HG02571 (cell line): Measurements from ENCODE around the gene TBC1D7.

Experiments
- ATAC-seq: cut with Tn5 transposase; IDR thresholded peaks from one replicate; pipeline ENCODE4 v1.9.1; 2021; ENCODE audit warnings: mild to moderate bottlenecking, moderate library complexity; ENCODE audit not compliant: unreplicated experiment

Gene TBC1D7

GRCh38 chr6:13357551-13358075, 29.3 kb upstream of the TBC1D7 start:
- ATAC-seq: no peak

DNA sequence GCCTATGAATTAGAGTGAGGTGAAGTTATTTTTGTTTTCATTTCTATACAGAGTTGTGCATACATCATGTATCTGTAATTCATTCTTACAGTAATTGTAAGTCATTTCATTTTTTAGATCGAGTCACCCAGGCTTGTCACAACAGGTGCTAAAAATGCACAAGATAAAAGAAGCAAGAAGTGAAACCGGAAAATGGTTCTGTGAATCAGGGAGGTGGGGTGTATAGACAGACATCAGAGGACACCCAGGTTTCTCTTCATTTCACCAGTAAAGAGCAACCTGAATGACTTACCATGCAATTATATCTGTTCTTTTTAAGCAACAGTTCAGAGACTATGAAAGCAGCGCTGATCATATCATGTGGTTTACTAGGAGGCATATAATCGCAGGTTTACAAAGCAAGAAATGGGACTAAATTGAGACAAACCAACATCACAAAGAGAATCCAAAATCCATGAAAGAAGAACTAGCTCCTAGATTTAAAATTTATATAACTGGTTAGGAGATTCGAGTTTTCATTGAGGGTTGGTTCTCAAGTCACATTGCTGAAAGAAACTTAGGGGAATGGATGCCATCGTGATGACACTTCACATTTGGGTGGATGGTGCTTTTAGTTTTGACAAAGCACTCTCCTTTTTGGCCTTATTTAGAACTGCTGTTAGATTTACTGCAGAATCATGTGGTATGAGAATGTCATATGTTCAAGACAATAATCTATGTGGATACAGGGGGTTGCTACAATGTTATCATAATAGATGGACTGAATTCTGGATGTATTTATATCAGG, 27.9 kb upstream of the TBC1D7 start:
- ATAC-seq: peak; percentile 90

DNA sequence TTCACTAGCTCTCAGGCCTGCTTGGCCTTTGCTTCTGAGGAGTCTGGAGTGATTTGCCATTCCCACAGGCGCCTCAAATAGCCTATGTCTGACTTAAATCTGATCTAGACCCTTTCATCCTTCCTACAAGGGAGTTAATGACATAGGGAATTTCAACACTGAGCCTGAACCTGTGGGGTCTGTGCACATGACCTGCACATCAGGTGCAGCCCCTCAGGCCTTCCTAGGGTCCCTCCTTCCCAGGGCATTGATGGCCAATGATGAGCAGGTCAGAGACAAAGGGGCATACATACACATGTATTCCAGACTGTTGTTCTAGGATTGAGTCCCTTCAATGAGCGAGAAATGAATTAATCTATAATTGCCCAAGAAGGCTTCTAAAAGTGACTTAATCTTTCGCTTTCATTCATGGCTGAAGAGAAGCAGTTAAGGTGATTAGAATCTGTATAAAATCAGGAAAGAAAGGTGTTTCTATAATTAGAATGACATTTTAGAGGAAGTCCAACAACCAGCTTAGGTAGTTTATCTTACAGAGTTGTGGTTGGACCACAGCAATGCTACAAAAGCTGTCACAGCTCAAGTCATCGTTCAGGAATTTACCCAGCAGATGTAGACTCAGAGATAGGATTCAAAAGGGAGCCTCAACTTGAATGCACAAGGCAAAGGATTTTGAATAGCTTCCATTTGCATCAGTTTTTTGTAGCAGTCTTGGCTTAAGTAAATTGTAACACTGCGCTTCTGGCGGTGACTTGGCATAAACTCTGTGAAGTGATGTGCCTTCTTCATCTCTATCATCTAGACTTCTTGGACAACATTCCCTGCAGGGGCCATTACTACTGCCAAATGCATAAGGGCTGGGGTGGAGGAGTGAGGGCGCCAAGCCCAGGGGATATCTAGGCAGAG, 27.0 kb upstream of the TBC1D7 start:
- ATAC-seq: no peak

GRCh38 chr6:13354331-13355042, 26.1 kb upstream of the TBC1D7 start:
- ATAC-seq: no peak

DNA sequence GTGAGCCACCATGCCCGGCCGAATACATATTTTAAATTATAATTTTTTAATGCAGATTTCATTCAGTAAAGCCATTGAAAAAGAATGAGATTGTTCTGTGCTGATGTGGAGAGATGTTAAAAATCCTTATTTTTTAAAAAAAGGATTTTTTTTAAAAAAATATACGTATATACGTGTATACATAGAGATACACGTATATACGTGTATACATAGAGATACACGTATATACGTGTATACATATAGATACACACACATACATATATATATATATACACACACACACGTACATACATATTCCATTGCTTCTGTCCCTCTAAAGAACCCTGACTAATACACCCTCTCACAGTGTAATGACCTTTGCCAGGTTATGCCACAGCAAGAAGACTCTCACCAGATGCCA, 23.8 kb upstream of the TBC1D7 start:
- ATAC-seq: no peak

DNA sequence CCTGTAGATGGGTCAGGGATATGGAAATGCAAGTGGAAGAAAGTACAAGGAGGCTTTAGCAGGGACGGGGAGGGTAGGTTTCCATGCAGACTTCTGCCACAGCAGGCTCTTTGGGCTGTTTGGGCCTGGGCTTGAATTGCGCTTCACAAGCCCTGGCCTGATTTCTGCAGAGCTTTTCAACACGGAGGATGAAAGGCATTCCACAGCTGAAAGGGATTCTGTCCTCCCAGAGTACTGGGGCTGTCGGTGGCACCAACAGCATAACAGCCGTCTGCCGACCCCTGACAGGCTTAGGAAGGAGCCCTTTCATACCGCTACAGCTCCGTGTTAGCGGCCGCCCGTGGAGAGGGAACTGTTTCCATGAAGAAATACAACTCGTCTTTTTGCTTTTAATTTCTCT, 22.9 kb upstream of the TBC1D7 start:
- no peak for ATAC-seq

DNA sequence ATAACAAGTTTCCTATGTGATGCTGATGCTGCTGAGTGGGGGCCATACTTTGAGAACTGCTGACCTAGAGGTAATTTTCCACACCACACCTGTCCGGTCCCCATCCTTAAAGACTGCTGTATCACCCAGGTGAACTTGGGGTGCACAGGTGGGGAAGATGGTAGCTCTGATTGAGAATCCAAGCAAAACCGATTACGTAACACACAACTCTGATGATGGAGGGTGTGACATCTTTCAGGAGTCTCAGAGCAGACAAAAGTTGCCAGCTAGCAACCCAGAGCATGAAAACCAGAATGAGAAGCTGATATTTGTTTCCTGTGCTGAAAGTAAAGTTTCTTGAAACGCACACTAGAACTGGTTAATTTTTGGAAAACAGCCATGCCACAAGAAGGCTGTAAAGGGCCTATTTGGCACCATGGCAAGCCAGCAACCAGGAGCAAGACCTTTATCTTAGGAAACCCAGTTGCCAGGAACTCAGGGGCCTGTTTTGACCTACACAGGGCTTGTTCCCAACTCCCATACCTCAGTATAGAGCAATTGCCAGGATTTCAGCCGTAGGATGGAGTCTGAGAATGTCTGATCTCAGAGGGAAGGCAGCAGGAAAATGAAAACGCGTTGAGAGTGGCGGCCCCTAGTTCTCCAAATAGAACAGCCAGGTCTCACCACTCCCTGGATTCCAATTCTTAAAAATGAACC, 21.6 kb upstream of the TBC1D7 start:
- ATAC-seq: no peak

GRCh38 chr6:13348334-13349113, 20.2 kb upstream of the TBC1D7 start:
- ATAC-seq: no peak

- ATAC-seq: no peak
Observed at GRCh38 chr6:13346245-13346644, 17.9 kb upstream of the TBC1D7 start.

DNA sequence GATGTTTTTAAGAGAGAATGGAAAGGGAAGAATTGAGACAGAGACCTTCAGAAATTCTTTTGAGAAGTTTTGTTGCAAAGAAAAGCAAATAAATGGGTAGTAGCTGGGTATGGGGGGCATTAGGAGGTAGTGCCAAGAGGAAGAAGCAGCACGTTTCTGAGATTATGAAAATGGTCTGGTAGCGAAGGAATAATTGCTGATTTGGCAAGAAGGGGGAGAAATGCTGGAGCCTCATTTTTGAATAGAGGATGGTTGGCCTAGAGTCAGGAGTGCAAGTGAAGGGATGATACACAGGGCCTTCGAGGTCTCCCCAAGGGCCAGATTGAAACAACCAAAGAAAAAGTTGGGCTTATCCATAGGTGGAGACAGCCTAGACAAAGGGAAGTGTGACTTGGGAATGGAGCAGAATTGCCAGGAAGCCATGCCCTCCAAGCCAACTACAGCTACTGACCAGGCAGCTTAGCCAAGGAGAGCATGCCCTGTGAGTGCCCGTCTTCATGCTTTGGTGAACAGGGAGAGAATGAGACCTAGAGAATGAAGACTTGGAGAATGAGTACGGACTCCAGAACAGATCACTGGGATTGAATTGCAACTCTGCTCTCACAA, 14.2 kb upstream of the TBC1D7 start:
- ATAC-seq: no peak

GRCh38 chr6:13339863-13340630, 11.7 kb upstream of the TBC1D7 start:
- no peak for ATAC-seq

DNA sequence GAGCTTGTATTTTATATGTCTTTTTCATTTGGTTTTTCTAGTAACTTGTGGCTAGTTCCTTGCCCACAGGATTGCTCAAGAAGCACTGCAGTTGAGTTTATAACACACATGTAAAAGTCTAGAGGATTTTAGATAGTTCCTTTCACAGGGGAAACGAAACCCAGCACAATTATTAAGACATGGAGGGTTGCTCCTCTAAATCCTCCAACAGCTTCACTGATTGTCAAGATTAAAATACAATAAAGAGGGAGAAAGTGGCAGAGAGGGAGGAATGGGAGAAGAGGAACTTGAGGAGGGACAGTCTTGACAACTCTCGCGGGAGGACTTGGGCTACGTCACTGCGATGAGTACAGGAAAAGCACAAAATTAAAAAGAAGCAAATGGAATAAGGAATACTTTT, 9.7 kb upstream of the TBC1D7 start:
- ATAC-seq: no peak

DNA sequence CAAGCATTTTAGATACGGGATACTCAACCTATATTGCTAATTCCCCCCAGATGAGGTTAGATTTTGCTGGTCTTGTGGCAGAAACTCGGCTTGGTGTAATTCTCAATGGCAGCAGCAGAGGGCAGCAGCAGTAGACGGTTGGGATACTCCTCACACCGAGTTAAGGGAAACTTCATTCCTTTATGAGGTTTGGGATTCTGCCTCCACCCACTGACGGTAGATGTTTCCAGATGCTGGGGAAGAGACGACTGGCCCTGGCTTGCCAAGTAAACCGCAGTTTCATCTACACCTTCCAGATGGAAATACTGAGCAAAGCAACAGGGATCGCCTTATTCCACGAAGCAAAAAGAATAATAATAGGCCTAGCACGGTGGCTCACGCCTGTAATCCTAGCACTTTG, 8.2 kb upstream of the TBC1D7 start:
- ATAC-seq: no peak

DNA sequence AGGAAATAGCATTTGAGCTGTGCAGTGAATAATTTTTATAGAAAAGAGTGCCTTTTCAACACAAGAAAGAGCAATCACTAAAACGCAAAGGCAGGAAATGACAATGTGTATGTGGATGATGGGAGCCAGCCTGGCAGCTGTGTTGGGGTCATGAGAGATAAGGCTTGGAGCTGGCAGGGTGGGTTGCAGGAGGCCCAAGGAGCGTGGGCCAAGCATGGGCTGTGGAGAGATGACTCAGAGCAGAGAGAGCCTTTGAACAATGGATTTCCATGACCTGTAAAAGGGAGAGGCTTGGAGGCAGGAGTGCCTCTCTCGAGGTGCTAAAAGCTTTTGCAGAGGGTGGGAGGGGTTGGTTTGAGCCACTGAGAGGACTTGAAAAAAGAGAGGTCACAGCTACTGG, 6.6 kb upstream of the TBC1D7 start:
- no peak for ATAC-seq

- no peak for ATAC-seq
Observed at GRCh38 chr6:13332349-13332706, 4.0 kb upstream of the TBC1D7 start.

- ATAC-seq: no peak
Observed at GRCh38 chr6:13331516-13332348, 3.4 kb upstream of the TBC1D7 start.

DNA sequence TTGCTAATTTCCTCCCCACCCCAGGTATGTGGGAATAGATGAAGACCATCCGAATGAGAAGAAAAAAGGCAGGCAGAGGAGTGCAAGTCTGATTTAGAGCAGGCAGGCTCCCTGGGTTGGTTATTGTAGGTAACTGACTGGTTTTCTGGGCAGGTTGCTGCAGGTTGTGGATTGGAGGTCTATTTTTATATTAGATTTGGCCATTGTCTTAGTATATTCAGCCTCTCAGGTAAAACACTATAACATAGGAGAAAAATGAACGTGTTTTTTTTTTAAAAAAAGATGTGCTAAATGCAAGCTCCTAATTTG, 492 bp upstream of the TBC1D7 start:
- no peak for ATAC-seq

DNA sequence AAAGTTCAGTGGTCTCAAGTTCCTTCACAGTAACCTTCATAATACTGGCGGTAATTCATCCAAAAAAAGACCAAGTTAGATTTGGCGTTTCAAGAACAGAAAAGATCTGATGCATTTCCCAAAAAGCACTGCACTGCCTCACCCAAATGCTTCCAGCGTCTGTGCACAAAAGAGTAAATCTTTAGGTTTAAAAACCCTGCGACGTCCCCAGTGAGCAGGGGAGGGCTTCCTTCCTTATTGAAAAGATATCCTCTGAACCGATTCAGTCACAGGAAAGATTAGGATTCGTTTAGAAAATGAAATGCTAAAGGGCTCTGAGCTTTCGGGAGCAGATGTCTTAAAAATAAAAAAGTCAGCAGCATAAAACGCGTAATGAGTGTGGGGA, 654 bp downstream of the TBC1D7 start:
- no peak for ATAC-seq
